Measurements from ENCODE around the gene CACFD1.

The CACFD1 gene

GRCh38 chr9:133488686-133489252 lies 29.0 kb downstream of the CACFD1 start:
- no peak for TF ChIP-seq CTCF (IDR thresholded peaks at IDR 0.05)

- TF ChIP-seq CTCF (IDR thresholded peaks at IDR 0.05), result no peak
These were observed 29.7 kb downstream of the CACFD1 start for GRCh38 chr9:133489253-133490190.

GRCh38 chr9:133490201-133490681 lies 30.5 kb downstream of the CACFD1 start:
- no peak for TF ChIP-seq CTCF (IDR thresholded peaks at IDR 0.05)

- no peak for TF ChIP-seq CTCF (IDR thresholded peaks at IDR 0.05)
These were observed 31.3 kb downstream of the CACFD1 start for GRCh38 chr9:133490865-133491655.

- TF ChIP-seq CTCF (IDR thresholded peaks at IDR 0.05), result no peak
These were observed 31.8 kb downstream of the CACFD1 start for GRCh38 chr9:133491656-133491925.

- TF ChIP-seq CTCF (IDR thresholded peaks at IDR 0.05), result no peak
These were observed 32.6 kb downstream of the CACFD1 start for GRCh38 chr9:133492061-133493021.

GRCh38 chr9:133493428-133493827 lies 33.6 kb downstream of the CACFD1 start:
- TF ChIP-seq CTCF (IDR thresholded peaks at IDR 0.05), result no peak
